ENCODE results near the gene FES.

GRCh38 chr15:90857883-90858443, 26.3 kb upstream of the FES start:
- TF ChIP-seq EZH2 (IDR thresholded peaks at IDR 0.05; ENCODE audit: insufficient read depth, poor library complexity, severe bottlenecking) (no peak), EZH2phosphoT487 (IDR thresholded peaks at IDR 0.05; ENCODE audit: insufficient read depth, low read depth) (no peak)
